BJ (cell line): ENCODE measurements around the gene PHGDH. TPM values are rescaled to one million over a fixed set of nuclear protein-coding genes. Genes with fewer than 3 reads are reported as not detected.

Source experiments
- CTCF ChIA-PET: fragments of 350-600 bp; formaldehyde crosslinking; extraction: SDS; loops from one replicate; lab custom pipeline; 2021; ENCODE audit warnings: antibody characterized with exemption, inconsistent platforms; lab: Yijun Ruan, JAX
- POLR2A ChIA-PET: fragments of 300-600 bp; sonication (Branson Sonifier 250); formaldehyde crosslinking; extraction: SDS; loops from one replicate; lab custom pipeline; 2021; ENCODE audit warnings: antibody characterized with exemption; lab: Charles Lee
- DNase-seq: peaks from one replicate; pipeline ENCODE4 v3.0.0-alpha.2; 2011; ENCODE audit warnings: low read depth
- H3K27me3 ChIP-seq: 2 replicates; pipeline ENCODE4 v1.6.0; 2011; ENCODE audit warnings: low read length; ENCODE audit not compliant: control insufficient read depth, insufficient read depth
- H3K36me3 ChIP-seq: 2 replicates; pipeline ENCODE4 v1.5.1; 2011; ENCODE audit warnings: low read length; ENCODE audit not compliant: control insufficient read depth, insufficient read depth
- H3K4me3 ChIP-seq: 2 replicates; pipeline ENCODE4 v1.5.1; 2011; ENCODE audit warnings: low read depth, mild to moderate bottlenecking, control low read depth, low read length
- polyA plus RNA-seq: library from polyadenylated mRNA; depleted of rRNA; stranded (reverse); fragments of >200 nt; gene quantifications from 2 replicates; pipeline ENCODE4 v1.2.3, GENCODE V29; 2011
- TF ChIP-seq, protein P1 (sequence below): IDR thresholded peaks from 2 replicates; pipeline ENCODE4 v1.5.1; 2011; ENCODE audit warnings: low read depth, mild to moderate bottlenecking, control low read depth, inconsistent platforms, low read length, moderate library complexity; ENCODE audit not compliant: insufficient read depth

Gene PHGDH
- polyA plus RNA-seq, 1 experiment = 287 TPM

DNA sequence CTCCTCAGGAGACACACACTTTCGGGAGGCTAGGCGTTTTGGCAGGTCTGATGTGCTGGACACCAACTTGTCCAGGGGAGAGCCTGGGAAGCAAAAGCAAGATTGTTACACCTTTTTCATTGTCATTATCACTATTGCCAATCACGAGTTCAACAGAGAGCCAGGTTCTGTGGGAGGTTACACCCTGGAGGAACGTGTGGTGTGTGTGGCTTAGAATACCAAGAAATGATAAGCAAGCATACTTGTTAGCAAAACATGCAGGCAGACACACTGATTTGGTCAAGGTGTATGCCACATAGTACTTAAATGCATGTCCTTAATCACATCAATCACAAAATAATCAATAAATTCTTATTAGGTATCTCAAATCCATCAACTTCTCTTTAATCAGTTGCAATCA is 40.9 kb downstream of the PHGDH start:
- TF ChIP-seq, protein P1, sequence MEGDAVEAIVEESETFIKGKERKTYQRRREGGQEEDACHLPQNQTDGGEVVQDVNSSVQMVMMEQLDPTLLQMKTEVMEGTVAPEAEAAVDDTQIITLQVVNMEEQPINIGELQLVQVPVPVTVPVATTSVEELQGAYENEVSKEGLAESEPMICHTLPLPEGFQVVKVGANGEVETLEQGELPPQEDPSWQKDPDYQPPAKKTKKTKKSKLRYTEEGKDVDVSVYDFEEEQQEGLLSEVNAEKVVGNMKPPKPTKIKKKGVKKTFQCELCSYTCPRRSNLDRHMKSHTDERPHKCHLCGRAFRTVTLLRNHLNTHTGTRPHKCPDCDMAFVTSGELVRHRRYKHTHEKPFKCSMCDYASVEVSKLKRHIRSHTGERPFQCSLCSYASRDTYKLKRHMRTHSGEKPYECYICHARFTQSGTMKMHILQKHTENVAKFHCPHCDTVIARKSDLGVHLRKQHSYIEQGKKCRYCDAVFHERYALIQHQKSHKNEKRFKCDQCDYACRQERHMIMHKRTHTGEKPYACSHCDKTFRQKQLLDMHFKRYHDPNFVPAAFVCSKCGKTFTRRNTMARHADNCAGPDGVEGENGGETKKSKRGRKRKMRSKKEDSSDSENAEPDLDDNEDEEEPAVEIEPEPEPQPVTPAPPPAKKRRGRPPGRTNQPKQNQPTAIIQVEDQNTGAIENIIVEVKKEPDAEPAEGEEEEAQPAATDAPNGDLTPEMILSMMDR = no peak

DNA sequence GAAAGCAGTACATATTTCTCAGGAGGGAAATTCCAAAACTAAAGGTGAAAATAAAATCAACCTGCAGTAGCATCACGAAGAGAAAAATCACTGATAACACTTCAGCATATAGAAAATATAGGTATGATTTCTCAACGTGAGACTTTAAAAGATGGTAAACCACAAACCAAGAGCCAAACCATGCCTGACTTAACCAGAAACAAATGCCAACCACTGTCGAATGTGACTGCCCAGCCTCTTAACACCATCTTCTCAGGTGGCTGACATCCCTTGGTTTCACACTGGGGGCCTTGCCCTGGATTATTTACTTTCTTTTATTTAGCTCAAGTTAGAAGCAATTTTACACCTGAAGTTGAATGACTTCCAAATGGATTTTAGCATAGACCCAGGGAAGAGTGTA is 46.9 kb downstream of the PHGDH start:
- Histone ChIP-seq H3K4me3 (no peak overlapping the region), H3K36me3 (no peaks in the 10 kb centered on the region), H3K27me3 (peaks cover 5% of the 10 kb centered on the region)
- ChIA-PET CTCF (interaction anchor here (1.6 to 2.2 kb wide), 2 partner anchors 11 to 15 kb away, joined by 4 to 9 read pairs; no protein-coding TSS in a partner anchor), POLR2A (no interaction called here)
- DNase-seq = no peak
- TF ChIP-seq, protein P1 = no peak

More for the DNA sequence above, 40.9 kb downstream of the PHGDH start:
- DNase-seq = no peak
- H3K36me3 ChIP-seq = no peaks in the 10 kb centered on the region
- CTCF ChIA-PET = interaction anchor here (1.2 to 1.6 kb wide), 2 partner anchors 15 to 116 kb away, joined by 3 read pairs; no protein-coding TSS in a partner anchor
- no peak overlapping the region for H3K4me3 ChIP-seq
- peaks cover 4% of the 10 kb centered on the region for H3K27me3 ChIP-seq
- POLR2A ChIA-PET = no interaction called here

DNA sequence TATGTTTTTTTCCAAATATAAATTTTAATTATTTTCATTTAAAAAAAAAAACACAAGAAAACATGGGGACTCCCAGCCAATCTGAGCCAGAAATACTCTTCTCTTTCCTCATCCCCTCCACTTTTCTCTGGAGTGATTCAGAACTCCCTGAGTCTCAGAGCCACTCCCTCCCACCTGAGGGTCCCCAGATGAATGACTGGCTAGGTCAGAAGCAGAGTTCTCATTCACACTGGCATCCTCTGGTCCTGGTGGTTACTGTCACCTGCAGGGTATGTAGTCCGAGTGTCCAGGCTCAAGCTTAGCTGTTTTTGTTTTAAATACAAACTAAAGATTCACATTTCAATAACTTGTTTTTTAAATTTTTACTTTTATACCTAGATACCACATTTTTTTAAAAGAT is 50.7 kb downstream of the PHGDH start:
- Histone ChIP-seq H3K27me3 (peaks cover 5% of the 10 kb centered on the region), H3K36me3 (no peaks in the 10 kb centered on the region), H3K4me3 (no peak overlapping the region)
- TF ChIP-seq, protein P1 = no peak
- POLR2A ChIA-PET = no interaction called here
- DNase-seq = no peak
- CTCF ChIA-PET = interaction anchor here (1.4 kb wide), 1 partner anchor 18 kb away, joined by 7 read pairs; no protein-coding TSS in a partner anchor

DNA sequence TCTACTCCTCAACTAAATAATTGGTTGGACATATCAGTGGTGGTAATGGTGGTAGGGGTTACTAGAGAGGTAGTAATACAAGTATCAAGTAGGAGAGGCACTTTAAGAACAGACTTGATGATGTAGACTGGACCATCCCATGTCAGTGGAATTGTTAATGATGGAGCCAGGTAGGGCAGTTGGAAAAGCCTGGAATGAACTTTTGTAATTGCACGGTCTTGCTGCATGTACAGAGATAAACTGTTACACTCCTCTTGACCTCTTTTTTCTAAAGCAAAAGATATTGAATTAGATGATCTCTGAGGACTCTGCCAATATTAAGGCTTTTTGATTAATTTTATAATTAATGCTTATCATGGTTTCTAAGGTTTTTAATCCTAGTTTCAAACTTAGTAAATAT is 51.2 kb downstream of the PHGDH start:
- ChIA-PET CTCF (no interaction called here), POLR2A (no interaction called here)
- TF ChIP-seq, protein P1 = no peak

DNA sequence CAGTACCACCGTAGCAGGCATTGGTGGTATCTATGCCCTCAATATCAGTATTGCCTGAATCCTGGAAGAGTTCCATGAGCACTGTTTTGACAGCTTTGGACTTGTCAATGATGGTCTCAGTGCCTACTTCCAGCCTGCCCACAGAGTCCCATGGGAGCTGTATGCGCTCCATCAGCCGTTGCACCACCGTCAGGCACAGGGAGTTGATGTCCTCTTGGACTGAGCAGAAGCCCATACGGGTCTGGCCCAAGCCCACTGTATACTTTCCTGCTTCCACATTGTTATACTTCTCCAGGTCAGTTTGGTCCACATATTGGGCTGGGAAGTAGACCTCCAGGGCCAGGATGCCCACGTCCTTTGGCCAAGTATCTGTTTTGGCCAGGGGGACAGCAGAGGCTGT is 52.5 kb downstream of the PHGDH start:
- TF ChIP-seq, protein P1 = no peak
- POLR2A ChIA-PET = no interaction called here
- CTCF ChIA-PET = interaction anchor here (1.4 to 3.7 kb wide), 2 partner anchors 16 to 20 kb away, joined by 4 to 18 read pairs; no protein-coding TSS in a partner anchor
- no peak overlapping the region for H3K4me3 ChIP-seq
- DNase-seq = no peak
- peaks cover 12% of the 10 kb centered on the region for H3K27me3 ChIP-seq
- H3K36me3 ChIP-seq = no peaks in the 10 kb centered on the region

More for the DNA sequence above, 51.2 kb downstream of the PHGDH start:
- no peaks in the 10 kb centered on the region for H3K36me3 ChIP-seq
- no peak overlapping the region for H3K4me3 ChIP-seq
- DNase-seq = no peak
- peaks cover 6% of the 10 kb centered on the region for H3K27me3 ChIP-seq
